Lung (tissue), 12 donors: ENCODE results near the gene PLEKHG4. TPM values are rescaled to one million over a fixed set of nuclear protein-coding genes. Genes with fewer than 3 reads are reported as not detected.

Source experiments
- ATAC-seq: fragments of 200-7000 bp; cut with Tn5 transposase; one replicate; pipeline ENCODE4 v1.9.1; 2020; ENCODE audit warnings: moderate number of reproducible peaks; ENCODE audit not compliant: insufficient read depth, low FRiP score
- DNase-seq, 3 donors: peaks; one replicate each; pipeline ENCODE4 v3.0.0-alpha.2; 2013 to 2017
- H3K27ac ChIP-seq, 2 donors: one replicate each; pipeline ENCODE4 v1.5.1; 2013; ENCODE audit warnings: mild to moderate bottlenecking in 2 of 2, moderate library complexity in 2 of 2, control low read depth in 1 of 2, inconsistent platforms in 1 of 2, low read depth in 1 of 2, low read length in 1 of 2
- H3K27me3 ChIP-seq, 3 donors: one replicate each; pipeline ENCODE4 v1.5.1; 2013; ENCODE audit warnings: low read length in 2 of 3; ENCODE audit not compliant: control insufficient read depth in 3 of 3, insufficient read depth in 3 of 3
- H3K36me3 ChIP-seq, 4 donors: one replicate each; pipeline ENCODE4 v1.5.1; 2013; ENCODE audit warnings: low read length in 4 of 4, mild to moderate bottlenecking in 1 of 4, moderate library complexity in 1 of 4; ENCODE audit not compliant: control insufficient read depth in 4 of 4, insufficient read depth in 4 of 4
- H3K4me1 ChIP-seq, 5 donors: one replicate each; pipeline ENCODE4 v1.5.1; 2013; ENCODE audit warnings: low read length in 5 of 5, mild to moderate bottlenecking in 2 of 5, moderate library complexity in 1 of 5; ENCODE audit not compliant: control insufficient read depth in 5 of 5, insufficient read depth in 5 of 5
- H3K4me3 ChIP-seq: one replicate; pipeline ENCODE4 v1.5.1; 2013; ENCODE audit warnings: mild to moderate bottlenecking, control low read depth, moderate library complexity
- H3K9ac ChIP-seq, 2 donors: one replicate each; pipeline ENCODE4 v1.5.1; 2013; ENCODE audit warnings: low read length in 2 of 2, control low read depth in 1 of 2; ENCODE audit not compliant: insufficient read depth in 1 of 2
- H3K9me3 ChIP-seq, 4 donors: one replicate each; pipeline ENCODE4 v1.5.1; 2013; ENCODE audit warnings: low read length in 3 of 4, mild to moderate bottlenecking in 1 of 4, moderate library complexity in 1 of 4; ENCODE audit not compliant: control insufficient read depth in 4 of 4, insufficient read depth in 3 of 4
- WGBS, 2 donors: extraction: QIAGEN DNeasy Blood & Tissue Kit; methylation state at CpG; one replicate each; pipeline ENCODE4 v1.1.7; 2013; 5-methylcytosine and 5-hydroxymethylcytosine counted together
- polyA plus RNA-seq, 2 donors: library from polyadenylated mRNA; stranded (reverse); fragments of 200-250 nt; gene quantifications; one replicate each; pipeline ENCODE4 v1.2.1, GENCODE V29; 2013
- total RNA-seq, 2 donors: library from RNA; depleted of rRNA in 1 of 2; stranded (reverse); fragments of >200 nt in 1 of 2; gene quantifications; one replicate each; pipeline ENCODE4 v1.2.1, GENCODE V29; 2014 to 2021
- TF ChIP-seq, protein P1 (sequence below): IDR thresholded peaks from 2 replicates; pipeline ENCODE4 v1.5.1; 2012; ENCODE audit warnings: mild to moderate bottlenecking; ENCODE audit errors: control extremely low read depth, extremely low read depth
- donor health status: control.
- donor health status: control.
- donor health status: Bipolar disorder and iron deficiency.
- donor health status: healthy.
- donor health status: DM: yes; HTN: yes; CAD: no.

The PLEKHG4 gene
- total and polyA plus RNA-seq, 4 donors, result 9.0 to 26.9 (median 17.1) TPM

- no peak for DNase-seq
- Histone ChIP-seq H3K4me1 (peaks cover 0 to 23% (median 3%) of the 10 kb centered on the region in 5 donors), H3K27ac (no peak overlapping the region), H3K27me3 (no peaks in the 10 kb centered on the region), H3K36me3 (peaks cover 0 to 22% (median 4%) of the 10 kb centered on the region in 4 donors), H3K4me3 (no peak overlapping the region), H3K9me3 (no peaks in the 10 kb centered on the region), H3K9ac (no peak overlapping the region)
- TF ChIP-seq, protein P1, sequence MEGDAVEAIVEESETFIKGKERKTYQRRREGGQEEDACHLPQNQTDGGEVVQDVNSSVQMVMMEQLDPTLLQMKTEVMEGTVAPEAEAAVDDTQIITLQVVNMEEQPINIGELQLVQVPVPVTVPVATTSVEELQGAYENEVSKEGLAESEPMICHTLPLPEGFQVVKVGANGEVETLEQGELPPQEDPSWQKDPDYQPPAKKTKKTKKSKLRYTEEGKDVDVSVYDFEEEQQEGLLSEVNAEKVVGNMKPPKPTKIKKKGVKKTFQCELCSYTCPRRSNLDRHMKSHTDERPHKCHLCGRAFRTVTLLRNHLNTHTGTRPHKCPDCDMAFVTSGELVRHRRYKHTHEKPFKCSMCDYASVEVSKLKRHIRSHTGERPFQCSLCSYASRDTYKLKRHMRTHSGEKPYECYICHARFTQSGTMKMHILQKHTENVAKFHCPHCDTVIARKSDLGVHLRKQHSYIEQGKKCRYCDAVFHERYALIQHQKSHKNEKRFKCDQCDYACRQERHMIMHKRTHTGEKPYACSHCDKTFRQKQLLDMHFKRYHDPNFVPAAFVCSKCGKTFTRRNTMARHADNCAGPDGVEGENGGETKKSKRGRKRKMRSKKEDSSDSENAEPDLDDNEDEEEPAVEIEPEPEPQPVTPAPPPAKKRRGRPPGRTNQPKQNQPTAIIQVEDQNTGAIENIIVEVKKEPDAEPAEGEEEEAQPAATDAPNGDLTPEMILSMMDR, result no peak
- 94 to 99% methylated on average over 4 of the region's 4 CpGs for WGBS, 2 donors
- ATAC-seq, result no peak
These were observed 26.5 kb upstream of the PLEKHG4 start for GRCh38 chr16:67252609-67253497.

DNA sequence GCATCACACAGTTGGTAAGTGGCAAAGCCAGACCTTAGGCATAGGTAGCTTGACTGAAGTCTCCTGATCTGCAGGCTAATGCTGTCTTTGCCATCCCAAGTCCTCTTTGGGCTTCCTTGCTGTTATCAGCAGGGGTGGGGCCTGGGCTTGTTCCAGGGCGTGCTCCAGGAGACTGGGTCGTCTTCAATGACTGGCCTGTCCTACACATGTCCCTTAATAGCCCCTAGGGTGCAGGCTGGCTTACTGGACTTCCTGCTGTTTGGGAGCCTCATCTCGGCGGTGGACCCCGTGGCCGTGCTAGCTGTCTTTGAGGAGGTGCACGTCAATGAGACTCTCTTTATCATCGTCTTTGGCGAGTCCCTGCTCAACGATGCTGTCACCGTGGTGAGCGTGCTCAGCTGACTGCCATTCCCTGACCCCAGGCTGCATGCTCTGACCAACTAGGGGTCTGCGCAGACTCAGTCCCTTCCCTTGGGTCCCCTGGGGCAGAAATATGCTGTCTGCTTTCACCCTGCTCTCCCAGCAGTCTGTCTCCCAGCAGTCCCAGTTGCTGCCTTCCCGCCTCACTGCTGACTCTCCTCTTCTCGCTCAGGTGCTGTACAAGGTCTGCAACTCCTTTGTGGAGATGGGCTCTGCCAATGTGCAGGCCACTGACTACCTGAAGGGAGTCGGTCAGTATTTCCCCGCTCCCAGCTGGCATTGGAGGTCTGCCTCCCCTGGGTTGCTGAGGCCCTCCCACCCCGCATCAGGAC is 24.4 kb upstream of the PLEKHG4 start:
- Histone ChIP-seq H3K27me3 (no peaks in the 10 kb centered on the region), H3K36me3 (peaks cover 0 to 30% (median 8%) of the 10 kb centered on the region in 4 donors), H3K9me3 (no peaks in the 10 kb centered on the region), H3K4me3 (no peak overlapping the region), H3K27ac (no peak overlapping the region), H3K9ac (no peak overlapping the region), H3K4me1 (peaks cover 0 to 8% (median 0%) of the 10 kb centered on the region in 5 donors)
- 91 to 94% methylated on average over 18 of the region's 18 CpGs for WGBS, 2 donors
- ATAC-seq, result no peak
- TF ChIP-seq, protein P1, result no peak
- no peak for DNase-seq

GRCh38 chr16:67255553-67256221 is 23.6 kb upstream of the PLEKHG4 start:
- no peak overlapping the region for H3K9ac ChIP-seq
- H3K4me1 ChIP-seq, result peaks cover 0 to under 1% (median 0%) of the 10 kb centered on the region in 5 donors
- ATAC-seq, result no peak
- no peaks in the 10 kb centered on the region for H3K27me3 ChIP-seq
- H3K27ac ChIP-seq, result no peak overlapping the region
- no peak overlapping the region for H3K4me3 ChIP-seq
- TF ChIP-seq, protein P1, result no peak
- DNase-seq, result no peak
- WGBS, 2 donors, result 92% methylated on average over 17 of the region's 17 CpGs
- H3K9me3 ChIP-seq, result no peaks in the 10 kb centered on the region
- H3K36me3 ChIP-seq, result peaks cover 0 to 34% (median 8%) of the 10 kb centered on the region in 4 donors
